Chondrocyte (in vitro differentiated cells): ENCODE measurements around the gene CD34. TPM values are rescaled to one million over a fixed set of nuclear protein-coding genes. Genes with fewer than 3 reads are reported as not detected.
"Not testable (repeated sequence)": the region's sequence is repeated elsewhere in the genome, so short reads cannot be mapped to it uniquely, and the experiment has no call there.

ENCODE experiments used
- DNase-seq: peaks from one replicate; pipeline ENCODE4 v3.0.0; 2021; ENCODE audit warnings: mixed read lengths, low spot score
- H3K27ac Mint-ChIP-seq: one replicate; pipeline ENCODE4 v1.8.0; 2021; ENCODE audit warnings: mild to moderate bottlenecking, moderate library complexity, mixed read lengths; ENCODE audit not compliant: unreplicated experiment
- H3K27me3 Mint-ChIP-seq: 2 replicates; pipeline ENCODE4 v1.8.0; 2021; ENCODE audit warnings: low read depth, mixed read lengths
- H3K36me3 Mint-ChIP-seq: 2 replicates; pipeline ENCODE4 v1.8.0; 2021; ENCODE audit warnings: low read depth, mixed read lengths
- H3K4me1 Mint-ChIP-seq: 2 replicates; pipeline ENCODE4 v1.8.0; 2021; ENCODE audit warnings: low read depth, mild to moderate bottlenecking, mixed read lengths
- H3K4me3 Mint-ChIP-seq: one replicate; pipeline ENCODE4 v1.8.0; 2021; ENCODE audit warnings: mild to moderate bottlenecking, moderate library complexity, mixed read lengths; ENCODE audit not compliant: unreplicated experiment
- H3K9me3 Mint-ChIP-seq: 2 replicates; pipeline ENCODE4 v1.8.0; 2021; ENCODE audit warnings: low read depth, mixed read lengths
- CTCF ChIP-seq: fragments of 200-600 bp; sonication (generic); IDR thresholded peaks from 2 replicates; pipeline ENCODE4 v1.5.0; 2021; ENCODE audit warnings: antibody characterized with exemption, mild to moderate bottlenecking, moderate library complexity
- total RNA-seq: library from RNA; stranded (reverse); gene quantifications from 3 replicates; pipeline ENCODE4 v1.2.1, GENCODE V29; 2021

The CD34 gene
- total RNA-seq, 1 donor from 2014 or later, result 0.12 TPM

- Mint-ChIP-seq H3K4me3 (no peak overlapping the region), H3K9me3 (no peaks in the 10 kb centered on the region), H3K27me3 (peaks cover 8% of the 10 kb centered on the region), H3K4me1 (peaks cover 11% of the 10 kb centered on the region), H3K36me3 (no peaks in the 10 kb centered on the region), H3K27ac (no peak overlapping the region)
- no peak for DNase-seq
- TF ChIP-seq CTCF, result no peak
These were observed 28.2 kb downstream of the CD34 start for GRCh38 chr1:207882692-207883091.

- no peak for DNase-seq
- TF ChIP-seq CTCF, result no peak
- Mint-ChIP-seq H3K27ac (no peak overlapping the region), H3K36me3 (no peaks in the 10 kb centered on the region), H3K27me3 (peaks cover 8% of the 10 kb centered on the region), H3K4me1 (no peaks in the 10 kb centered on the region), H3K9me3 (no peaks in the 10 kb centered on the region), H3K4me3 (no peak overlapping the region)
These were observed 32.0 kb downstream of the CD34 start for GRCh38 chr1:207878939-207879338.

- not testable (repeated sequence) for H3K4me1 Mint-ChIP-seq, H3K27ac Mint-ChIP-seq, H3K36me3 Mint-ChIP-seq, H3K27me3 Mint-ChIP-seq, H3K4me3 Mint-ChIP-seq, H3K9me3 Mint-ChIP-seq, DNase-seq
These were observed 33.0 kb downstream of the CD34 start for GRCh38 chr1:207877914-207878313.

GRCh38 chr1:207876131-207876530 lies 34.8 kb downstream of the CD34 start:
- Mint-ChIP-seq H3K27me3 (peaks cover 8% of the 10 kb centered on the region), H3K27ac (no peak overlapping the region), H3K4me1 (no peaks in the 10 kb centered on the region), H3K9me3 (no peaks in the 10 kb centered on the region), H3K36me3 (no peaks in the 10 kb centered on the region), H3K4me3 (no peak overlapping the region)
- TF ChIP-seq CTCF, result peak; percentile 26
- no peak for DNase-seq

GRCh38 chr1:207875532-207875931 lies 35.4 kb downstream of the CD34 start:
- no peak for TF ChIP-seq CTCF
- no peaks in the 10 kb centered on the region for H3K36me3 Mint-ChIP-seq
- DNase-seq, result no peak
- no peak overlapping the region for H3K4me3 Mint-ChIP-seq
- H3K9me3 Mint-ChIP-seq, result no peaks in the 10 kb centered on the region
- no peak overlapping the region for H3K27ac Mint-ChIP-seq
- no peaks in the 10 kb centered on the region for H3K4me1 Mint-ChIP-seq
- H3K27me3 Mint-ChIP-seq, result peaks cover 8% of the 10 kb centered on the region

GRCh38 chr1:207873055-207873890 lies 37.7 kb downstream of the CD34 start:
- Mint-ChIP-seq H3K27me3 (no peaks in the 10 kb centered on the region), H3K36me3 (no peaks in the 10 kb centered on the region), H3K9me3 (no peaks in the 10 kb centered on the region), H3K27ac (no peak overlapping the region), H3K4me3 (no peak overlapping the region), H3K4me1 (peaks cover 11% of the 10 kb centered on the region)
- no peak for DNase-seq
- TF ChIP-seq CTCF, result no peak
